ENCODE measurements around the gene ABCC9. TPM values are rescaled to one million over a fixed set of nuclear protein-coding genes. Genes with fewer than 3 reads are reported as not detected.

Gene ABCC9
- total RNA-seq, 1 donor from 2014 or later = 3.0 TPM

DNA sequence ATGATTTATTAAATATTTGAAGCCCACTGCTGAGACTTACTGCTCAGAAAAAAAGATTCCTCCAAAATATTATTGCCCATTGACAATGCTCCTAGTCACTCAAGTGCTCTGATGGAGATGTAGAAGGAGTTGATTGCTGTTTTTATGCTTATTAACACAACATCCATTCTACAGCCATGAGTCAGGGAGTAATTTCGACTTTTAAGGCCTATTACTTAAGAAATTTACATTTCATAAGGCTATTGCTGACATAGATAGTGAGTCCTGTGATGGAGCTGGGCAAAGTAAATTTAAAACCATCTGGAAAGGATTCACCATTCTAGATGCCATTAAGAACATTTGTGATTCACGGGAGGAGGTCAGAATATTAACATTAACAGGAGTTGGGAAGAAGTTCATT is 171.9 kb downstream of the ABCC9 start:
- ATAC-seq = no peak

DNA sequence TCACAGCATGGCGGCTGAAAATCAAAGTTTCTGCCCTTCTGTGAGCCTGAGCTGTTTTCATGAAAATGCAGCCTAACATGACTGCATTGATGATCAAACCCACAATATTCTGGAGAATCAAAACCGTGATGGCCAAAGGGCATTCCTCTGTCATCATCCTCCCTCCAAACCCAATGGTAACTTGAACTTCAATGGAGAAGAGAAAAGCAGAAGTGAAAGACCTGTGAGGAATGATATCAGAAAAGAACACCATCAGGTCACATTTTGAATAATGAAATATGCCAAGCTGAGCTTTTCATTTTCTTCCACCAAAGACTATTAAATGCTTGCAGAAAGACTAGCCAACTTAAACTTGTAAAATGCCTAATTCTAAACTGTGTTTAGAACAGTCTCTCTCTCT is 174.8 kb downstream of the ABCC9 start:
- ATAC-seq = no peak

DNA sequence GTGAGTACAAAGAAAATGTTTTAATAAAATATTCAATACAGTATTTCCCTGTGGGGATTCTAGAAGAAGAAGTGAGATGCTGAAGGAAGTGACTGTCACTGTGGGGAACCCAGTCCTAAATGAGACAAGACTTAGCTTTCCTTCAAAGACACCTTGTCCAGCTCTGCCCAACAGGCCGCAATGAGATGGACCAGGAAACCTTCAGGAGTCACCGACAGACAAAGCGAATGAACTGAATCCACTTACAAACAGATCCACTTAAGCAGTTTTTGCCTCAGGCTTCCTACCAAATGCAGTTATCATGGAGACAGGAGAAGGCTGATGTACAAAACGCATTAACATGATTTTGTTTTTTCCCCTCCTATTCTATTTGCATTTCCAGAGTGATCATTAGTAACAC is 176.3 kb downstream of the ABCC9 start:
- ATAC-seq = no peak

DNA sequence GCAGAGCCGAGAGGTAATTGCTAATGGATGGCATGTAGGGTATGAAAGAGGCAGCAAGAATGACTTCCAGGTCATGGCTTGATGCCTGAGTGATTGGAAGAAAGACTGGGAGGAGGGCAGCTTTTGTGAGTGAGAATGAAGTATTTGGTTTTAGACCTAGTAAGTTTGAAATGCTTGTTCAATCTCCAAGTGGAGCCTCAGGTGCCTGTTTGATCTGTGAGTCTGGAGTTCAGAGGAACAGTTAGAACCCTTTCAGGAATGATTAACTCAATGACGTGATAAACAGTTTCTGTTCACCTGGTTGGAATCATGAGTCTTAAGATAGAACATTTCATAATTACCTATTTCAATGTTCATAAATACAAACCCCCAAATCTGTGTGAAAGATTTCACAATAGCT is 177.2 kb downstream of the ABCC9 start:
- ATAC-seq = no peak

DNA sequence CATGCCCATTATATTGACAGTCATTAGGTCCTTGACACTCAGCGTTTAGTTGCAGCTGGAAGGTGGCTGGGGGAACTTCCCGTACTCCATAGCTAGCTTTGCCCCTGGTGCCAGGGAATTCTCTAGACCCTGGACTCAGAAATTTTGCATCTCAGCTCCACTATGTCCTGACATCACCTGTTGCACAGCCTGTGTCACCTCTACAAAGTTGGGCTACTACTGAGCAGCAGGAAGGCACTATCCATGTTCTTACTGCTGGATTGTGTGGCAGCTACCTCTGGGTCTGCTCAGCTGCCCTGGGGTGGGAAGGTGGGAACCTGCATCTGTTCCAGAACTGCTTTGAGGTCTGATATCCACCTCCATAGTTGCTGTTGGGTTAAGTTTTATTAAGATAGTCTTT is 177.7 kb downstream of the ABCC9 start:
- no peak for ATAC-seq

DNA sequence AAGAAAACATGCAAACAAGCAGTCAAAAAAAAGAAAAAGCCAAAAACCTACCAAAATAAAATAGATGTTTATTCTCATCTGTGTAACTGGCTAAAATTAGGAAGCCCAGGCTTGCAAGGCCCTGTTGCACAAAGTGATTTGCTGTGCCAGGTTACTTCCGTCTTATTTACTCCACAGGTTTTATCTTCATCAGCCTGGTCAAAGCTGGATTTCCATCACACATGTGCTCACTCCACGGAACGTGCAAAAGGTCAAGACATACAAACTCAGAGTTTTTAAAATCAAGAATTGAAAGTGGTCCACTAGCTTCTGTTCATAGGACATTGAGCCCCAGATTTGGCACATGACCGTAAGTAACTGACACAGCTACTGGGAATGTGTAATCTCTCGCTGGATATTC is 181.5 kb downstream of the ABCC9 start:
- no peak for ATAC-seq

DNA sequence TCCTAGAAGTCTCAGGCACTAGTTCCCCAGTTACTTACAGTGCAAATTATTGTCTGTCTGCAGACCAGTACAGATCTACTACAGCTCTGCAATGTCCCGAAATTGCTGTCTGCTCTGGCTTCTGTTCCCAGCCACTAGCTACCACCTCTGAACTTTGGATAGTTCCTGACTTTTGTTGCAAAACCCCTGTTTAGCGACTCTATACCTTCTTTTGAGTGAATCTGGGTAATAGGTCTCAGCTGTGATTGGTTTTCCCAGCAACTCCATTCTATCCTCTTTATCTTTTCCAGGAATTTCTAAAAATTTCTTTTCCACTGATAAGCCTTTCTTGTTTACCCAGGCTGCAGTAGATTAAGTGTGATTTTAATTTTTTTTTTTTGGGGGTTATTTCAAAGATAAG is 183.5 kb downstream of the ABCC9 start:
- ATAC-seq = no peak

DNA sequence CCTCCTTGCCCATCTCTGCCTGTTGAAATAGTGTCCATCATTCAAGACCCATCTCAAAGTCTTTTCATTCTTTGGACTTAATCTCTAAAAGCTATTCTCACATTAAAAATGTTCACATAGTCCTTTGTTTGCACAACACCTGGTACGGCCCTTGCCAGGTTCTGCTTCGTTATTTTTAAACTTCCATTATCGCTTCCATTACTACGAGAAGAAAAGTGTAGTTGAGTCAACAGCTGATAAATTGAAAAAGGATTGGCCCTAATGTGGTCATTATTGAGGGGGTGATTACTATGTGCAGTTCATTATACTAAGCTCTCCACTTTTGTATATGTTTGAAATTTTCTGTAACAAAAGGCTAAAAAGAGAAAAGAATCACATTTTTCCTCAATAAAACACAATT is 184.5 kb downstream of the ABCC9 start:
- ATAC-seq = no peak

DNA sequence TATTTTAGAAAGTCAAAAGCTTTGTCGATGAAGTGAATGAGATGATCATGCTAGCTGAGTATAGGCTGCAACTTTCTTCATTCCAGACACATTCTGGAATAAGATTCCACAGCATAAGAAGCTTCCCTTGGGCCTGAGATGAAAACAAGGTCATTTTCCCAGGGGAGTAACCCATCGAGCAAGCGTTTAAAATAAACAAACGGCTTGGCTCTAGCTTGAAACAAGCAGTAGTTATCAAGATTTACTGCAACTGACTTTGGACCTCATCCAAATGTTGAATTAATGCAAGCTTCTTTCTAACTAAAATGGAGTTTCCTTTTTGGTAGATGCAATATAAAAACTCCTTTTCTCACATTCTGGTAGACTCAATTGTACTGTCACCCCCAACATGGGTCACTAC is 189.7 kb downstream of the ABCC9 start:
- no peak for ATAC-seq

Other genes starting within 250 kb of the ABCC9 start
- 1.1 TPM for gene KCNJ8, start 166.7 kb downstream of the ABCC9 start, total RNA-seq
- 51.1 TPM for gene CMAS, start 104.8 kb upstream of the ABCC9 start, total RNA-seq